ENCODE measurements around the gene ALOXE3.

ALOXE3 gene

DNA sequence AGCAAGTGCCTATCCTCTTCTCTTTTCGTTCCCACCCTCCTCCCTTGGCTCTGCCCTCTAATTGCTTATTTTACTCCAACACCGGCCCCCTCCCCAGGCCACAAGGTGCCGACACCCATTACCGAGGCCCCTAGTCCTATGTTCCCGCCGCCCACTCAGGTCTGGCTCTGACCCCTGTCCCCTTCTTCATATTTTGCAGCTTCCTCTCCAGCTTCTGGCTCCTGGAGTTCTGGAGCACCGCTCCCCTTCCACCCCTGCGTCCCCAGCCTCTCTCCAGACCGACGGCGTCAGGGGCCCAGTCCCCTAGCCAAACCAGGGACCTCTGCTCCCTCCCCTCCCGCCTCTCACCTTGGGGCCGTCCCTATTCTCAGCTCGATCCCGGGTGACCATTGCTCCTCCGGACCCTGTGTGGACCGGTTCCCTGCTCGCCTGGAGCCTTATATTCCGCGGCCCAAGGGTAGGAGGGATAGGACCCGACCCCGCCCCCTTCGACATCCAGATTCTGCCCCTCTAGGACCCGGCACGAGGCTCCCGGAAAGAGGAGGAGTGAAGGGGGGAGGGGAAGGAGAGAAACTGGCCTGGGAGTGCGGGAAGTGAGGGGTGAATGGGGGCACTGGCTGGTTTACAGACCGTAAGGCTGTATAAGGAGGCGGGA is 5.5 kb upstream of the ALOXE3 start, which contains the start of gene HES7:
Gene HES7, minus strand, starts transcription at position 412 of the 655 bp plus-strand sequence. Its CDS starts 22 bp downstream, at position 390.
- TF ChIP-seq CTCF (IDR thresholded peaks at IDR 0.05; ENCODE audit: low read depth, low read length), result no peak
- H3K4me3 ChIP-seq (ENCODE audit: low read depth, low read length), result peak within 1 kb of the TSS; percentile 70

DNA sequence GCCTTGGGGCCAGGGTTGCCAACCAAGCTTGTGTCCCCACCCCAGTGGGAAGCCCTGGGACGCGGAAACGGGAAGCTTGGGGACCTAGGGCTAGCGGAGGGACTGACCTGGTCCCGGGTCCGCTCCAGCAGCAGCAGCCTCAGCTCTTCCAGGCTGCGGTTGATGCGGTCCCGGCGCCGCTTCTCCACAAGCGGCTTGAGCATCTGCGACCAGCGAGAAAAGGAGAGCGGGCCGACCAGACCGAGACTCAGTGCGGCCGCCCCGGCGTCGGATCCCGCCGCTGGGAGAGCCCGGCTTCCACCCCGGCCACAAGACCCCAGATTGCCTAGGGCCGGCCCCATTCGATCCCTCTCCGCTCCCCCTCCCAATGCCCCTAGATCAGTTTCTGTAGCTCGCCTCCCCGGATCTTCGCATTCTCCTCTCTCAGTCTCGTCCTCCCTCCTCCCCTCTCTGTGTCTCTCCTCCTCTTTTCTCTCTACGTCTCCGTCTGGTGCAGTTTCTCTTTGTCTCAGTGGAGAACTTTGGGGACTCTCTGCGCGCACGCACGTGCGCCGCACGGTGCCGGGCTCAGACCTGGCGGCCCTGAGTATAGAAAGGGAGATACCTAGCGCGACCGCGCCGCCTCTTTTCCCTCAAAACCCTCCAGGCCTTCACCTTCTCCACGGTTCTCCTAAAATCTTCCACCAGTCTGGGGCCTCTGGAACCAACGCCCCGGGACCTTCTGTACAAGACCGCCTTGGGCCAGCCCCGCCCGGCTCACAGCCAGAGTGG is 4.8 kb upstream of the ALOXE3 start:
- H3K4me3 ChIP-seq (ENCODE audit: low read depth, low read length), result peak overlapping the region; percentile 70
- TF ChIP-seq CTCF (IDR thresholded peaks at IDR 0.05; ENCODE audit: low read depth, low read length), result no peak

GRCh38 chr17:8122422-8122923 is 4.2 kb upstream of the ALOXE3 start:
- no peak for TF ChIP-seq CTCF (IDR thresholded peaks at IDR 0.05; ENCODE audit: low read depth, low read length)
- H3K4me3 ChIP-seq (ENCODE audit: low read depth, low read length), result peak overlapping the region; percentile 70

DNA sequence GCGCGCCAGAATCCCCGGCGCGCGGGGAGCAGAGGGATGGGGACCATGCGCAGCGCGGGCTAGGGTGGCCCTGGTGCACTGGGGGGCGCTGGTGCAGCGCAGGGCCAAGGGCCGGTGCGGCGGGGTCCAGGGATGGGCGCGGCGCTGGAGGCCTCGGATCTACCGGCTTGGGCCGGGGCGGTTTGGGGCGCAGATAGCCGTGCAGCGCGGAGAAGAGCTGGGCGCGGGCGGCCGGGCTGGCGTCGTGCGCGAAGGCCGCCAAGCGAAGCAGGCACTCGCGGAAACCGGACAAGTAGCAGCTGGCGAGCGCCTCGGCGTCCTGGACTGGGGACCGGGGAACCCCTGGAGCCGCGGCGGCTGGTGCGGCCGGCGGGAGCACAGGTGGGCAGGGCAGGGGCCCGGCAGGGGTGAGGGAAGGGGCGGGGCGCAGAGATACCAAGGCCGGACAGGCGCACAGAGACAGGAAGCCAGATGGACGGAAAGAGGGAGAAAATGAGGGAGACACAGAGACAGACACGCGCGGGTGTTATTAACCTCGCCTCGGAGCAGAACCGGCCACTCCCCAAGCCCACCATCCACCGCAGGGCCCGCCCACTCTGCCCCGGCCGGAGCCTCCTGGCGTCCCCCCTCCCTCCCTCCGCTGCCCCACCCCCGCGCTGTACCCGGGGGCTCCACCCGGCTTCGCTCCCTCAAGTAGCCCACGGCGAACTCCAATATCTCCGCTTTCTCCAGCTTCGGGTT is 3.5 kb upstream of the ALOXE3 start:
- TF ChIP-seq CTCF (IDR thresholded peaks at IDR 0.05; ENCODE audit: low read depth, low read length), result peak; percentile 48
- peak overlapping the region; percentile 70 for H3K4me3 ChIP-seq (ENCODE audit: low read depth, low read length)

GRCh38 chr17:8121407-8121680 is 3.0 kb upstream of the ALOXE3 start:
- H3K4me3 ChIP-seq (ENCODE audit: low read depth, low read length), result peak overlapping the region; percentile 70
- TF ChIP-seq CTCF (IDR thresholded peaks at IDR 0.05; ENCODE audit: low read depth, low read length), result no peak

- peak overlapping the region; percentile 70 for H3K4me3 ChIP-seq (ENCODE audit: low read depth, low read length)
- TF ChIP-seq CTCF (IDR thresholded peaks at IDR 0.05; ENCODE audit: low read depth, low read length), result peak; percentile 41
Observed at GRCh38 chr17:8120520-8121406, 2.4 kb upstream of the ALOXE3 start.
